Non-pigmented ciliary epithelial cell (primary cell): ENCODE results near the gene LRP5.

ENCODE experiments used
- DNase-seq: peaks from one replicate; pipeline ENCODE4 v3.0.0-alpha.2; 2010; ENCODE audit warnings: low read depth

The LRP5 gene

DNA sequence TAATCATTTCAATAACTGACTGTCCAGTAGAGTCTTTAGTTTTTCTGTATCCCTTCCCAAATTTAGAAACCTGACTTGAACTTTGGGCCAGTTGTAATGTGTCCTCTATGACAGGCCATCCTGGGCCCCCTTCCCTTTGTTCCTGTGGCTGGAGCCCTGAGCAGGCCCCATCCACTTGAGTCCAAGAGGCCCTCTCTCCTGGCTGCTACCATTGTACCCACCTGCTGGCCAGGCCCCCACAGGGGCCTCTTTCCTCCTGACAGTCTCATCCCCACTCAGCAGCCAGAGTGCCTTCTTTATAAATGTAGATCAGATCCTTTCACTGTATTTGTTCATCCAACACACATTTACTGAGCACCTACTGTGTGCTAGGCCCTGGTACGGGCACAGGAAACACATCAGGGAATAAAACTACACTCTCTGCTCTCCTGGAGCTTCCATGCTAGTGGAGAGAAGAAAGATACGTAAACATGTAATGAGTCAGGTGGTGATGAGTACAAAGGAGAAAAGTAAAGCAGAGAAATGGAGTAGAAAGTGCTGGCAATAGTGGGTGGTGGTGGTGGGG lies 2.7 kb upstream of the LRP5 start:
- no peak for DNase-seq

DNA sequence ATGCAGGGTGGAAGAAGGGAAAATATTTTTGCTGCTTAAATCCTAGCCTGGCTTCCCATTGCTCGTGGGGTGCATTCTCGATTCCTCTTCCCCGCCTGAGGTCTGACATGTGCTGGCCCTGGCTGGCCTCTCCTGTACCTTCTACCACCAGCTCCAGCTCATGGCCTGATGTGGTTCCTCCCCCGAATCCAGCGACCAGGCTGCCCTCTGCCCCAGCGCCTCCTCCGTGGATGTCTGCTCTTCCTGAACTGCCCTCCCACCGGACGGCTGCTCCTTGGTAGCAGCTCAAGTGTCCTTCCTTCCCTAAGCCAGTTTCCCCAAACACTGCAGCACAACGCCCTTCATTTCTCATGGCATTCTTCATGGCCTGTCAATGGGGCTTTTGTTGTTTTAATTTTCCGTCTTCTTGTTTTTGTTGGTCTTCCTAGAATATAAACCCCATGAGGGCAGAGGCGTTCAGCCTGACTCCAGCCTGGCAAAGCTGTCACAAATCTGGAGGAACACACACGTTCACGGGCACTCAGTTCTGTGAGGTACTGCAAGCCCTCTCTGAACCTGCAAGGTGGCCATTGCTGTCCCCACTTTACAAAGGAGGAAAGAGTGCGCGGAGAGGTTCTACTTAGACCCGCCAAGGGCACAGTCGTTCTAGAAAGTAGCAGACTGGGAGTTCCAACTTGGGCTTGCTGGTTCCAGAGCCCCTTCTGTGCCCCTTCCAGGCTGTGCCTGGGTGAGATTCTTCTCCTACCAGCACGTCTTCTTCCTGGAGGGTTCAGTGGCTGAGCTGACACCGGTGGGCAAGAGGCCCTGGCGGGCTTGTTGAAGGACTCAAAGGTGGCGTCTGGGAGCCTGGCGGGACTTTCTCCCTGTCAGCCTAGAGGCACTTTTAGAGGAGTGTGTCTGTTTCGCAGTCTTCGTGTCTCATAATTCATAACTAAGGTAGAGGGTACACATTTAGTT lies 953 bp upstream of the LRP5 start:
- DNase-seq = no peak

DNA sequence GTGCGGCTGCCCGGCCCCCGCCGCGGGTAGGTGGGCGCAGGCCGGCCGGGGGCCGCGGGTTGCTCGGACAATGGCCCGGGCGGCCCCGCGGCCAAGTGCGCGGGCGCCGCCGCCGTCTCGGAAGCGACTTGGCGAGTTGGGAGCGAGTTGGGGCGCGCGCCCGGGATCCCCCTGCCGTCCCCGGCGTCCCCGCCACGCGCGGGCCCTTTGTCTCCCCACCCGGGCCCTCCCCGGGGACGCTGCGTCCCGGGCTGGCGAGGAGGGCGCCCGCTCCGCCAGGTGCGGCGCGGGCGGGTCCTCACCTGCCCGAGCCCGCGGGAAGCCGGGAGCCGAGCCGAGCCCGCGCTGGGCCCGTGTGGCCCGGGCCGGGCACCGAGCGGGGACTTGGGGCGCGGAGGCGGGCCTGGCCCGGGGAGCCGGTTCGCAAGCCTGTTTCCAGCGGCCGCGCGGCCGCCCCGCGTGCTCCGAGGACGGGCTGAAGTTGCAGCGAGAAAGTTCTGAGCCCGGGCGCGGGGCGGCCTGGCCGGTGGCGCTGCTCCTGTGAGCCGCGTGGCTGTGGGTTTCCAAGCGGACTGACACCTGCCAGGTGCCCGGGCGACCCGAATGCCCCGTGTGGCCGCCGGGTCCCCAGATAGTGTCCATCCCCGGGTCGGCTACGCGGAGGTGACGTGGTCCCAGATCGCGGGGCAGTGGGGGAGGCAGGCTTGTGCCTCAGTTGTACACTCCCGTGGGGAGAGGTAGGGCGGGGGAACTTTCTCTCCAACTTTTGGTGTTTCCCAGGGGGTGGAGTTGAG lies 586 bp downstream of the LRP5 start:
- DNase-seq = no peak

DNA sequence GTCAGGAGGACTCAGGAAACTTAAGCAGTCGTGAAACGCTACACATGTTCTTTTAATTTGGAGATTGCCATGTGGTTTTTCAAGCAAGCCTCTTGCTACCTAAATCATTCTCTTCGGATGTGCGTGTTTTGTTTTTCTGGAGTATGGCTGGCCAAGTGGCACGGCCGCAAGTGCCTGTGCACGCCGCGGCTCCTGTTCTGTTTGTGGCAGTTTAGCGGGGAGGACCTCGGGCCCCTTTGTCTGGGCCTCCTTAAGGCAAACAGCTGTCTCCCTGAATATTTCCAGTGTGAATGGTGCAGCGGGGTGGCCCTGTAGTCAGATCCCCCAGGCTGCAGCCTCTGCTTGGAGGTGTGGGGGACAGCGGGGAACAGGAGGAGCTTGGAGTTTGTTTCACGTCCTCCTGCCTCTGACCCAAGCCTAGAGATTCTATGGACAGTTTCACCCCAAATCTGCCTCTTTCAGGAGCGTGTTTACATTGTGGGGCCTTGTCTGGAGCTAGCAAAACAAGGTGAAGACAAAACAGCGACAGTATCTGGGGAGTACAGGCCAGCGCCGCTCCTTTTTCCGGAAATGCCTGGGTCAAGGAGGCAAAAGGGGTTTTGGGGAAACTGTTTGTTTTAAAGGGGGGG lies 1.3 kb downstream of the LRP5 start:
- no peak for DNase-seq

DNA sequence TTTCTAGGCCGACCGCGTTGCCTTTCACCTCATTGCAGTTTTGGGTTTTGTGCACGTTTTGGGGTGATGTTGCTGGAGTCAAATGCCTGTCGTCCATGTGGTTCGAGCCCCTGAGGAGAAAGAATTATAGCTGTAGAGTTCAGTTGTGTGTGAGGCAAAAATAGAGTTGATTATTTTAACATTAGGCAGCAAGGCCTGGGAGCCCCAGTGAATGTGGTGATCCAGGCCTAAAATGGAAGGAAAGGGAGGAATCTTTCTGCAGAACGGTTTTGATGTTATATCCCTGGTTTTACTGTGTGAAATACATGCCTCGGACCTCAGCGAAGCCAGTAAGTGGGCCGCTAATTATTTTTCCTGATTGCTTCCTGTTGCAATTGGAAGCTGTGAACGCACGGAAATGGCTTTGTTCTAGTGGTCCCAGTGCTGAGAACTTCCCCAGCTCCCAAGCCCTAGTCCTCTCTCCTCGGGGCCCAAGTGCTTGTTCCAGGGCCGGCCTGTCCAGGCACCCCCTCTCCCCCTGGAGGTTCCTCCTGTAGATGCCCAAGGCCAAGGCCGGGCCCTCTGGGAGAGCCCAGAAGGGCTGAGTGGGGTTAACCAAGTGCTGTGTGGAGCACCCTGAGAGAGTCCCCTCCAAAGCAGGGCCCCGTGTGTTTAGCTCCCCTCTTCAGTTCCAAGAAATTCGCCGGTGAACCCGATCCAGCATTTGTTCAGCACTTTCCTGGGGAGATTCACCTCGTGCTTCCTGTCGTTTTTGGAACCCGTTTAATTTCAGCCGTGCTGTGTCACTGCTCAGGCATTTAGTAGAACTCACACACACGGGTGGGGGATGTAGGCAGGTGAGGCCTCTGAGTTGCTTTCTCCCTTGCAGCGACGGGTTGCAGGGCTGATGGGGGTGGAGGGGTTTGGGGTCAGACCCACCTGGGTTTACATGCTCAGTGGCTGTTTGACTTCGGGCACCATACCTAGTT lies 2.1 kb downstream of the LRP5 start:
- no peak for DNase-seq

DNA sequence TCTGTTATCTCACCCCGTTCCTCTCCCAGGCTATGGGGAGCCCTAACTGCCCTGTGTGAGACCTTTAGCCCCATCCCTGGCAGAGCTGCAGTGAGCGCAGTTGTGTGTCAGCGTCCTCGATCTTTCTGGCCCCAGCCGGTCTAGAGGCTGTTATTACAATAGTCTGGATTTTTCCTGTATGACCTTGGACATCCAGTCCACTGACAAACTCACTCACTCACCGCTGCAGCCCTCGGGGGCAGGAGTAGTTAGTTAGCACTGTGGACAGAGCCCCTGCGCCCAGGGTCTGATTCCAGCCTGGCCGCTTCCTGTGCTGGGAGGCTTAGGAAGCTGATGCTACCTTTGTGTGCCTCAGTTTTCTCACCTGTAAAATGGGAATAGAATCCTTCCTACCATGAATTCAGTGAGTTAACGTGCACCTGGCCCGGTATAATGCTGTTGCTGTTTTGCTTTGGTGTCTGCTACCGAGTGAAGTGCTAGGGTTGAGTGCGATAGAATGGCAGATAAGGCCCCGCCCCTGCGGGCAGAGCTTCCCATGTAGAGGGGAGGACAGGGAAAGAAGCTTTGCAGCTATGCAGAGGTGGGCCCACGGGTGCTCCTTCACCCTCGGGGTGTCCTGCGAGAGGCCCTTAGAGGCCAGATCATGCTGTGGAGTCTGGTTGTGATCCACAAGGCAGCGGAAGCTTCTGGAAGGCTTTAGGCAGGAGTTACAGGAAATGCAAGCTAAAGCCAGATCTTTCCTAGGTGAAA lies 3.0 kb downstream of the LRP5 start:
- DNase-seq = no peak

DNA sequence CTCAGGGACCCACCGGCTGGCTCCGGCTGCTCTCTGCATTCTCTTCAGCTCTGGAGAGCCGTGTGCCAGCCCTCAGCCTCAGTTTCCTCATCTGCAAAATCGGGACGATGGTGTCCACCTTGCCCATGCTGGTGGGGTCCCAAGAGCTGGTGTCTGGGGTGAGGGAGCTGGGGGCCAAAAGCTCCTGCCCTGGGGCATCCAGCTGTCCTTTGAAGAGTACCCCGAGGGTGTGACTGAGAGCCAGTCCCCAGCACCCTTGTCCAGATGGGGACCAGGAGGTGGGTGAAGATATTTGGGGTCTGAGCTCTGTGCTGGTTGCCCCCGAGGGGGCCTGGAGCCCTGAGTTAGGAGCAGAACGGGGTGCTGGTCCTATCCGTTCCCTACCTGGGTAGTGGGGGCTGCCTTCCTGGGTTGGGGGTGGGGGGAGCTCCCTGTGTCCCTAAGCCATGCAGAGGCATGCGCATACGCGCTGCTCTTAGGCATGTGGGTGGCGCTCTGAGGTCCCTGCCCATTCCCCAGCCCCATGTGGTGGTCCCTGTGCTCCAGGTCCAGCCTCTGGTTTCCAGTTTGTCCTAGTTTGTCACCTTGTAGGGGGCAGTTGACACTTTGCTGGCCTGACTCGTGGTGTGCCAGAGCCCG lies 4.9 kb downstream of the LRP5 start:
- DNase-seq = no peak

DNA sequence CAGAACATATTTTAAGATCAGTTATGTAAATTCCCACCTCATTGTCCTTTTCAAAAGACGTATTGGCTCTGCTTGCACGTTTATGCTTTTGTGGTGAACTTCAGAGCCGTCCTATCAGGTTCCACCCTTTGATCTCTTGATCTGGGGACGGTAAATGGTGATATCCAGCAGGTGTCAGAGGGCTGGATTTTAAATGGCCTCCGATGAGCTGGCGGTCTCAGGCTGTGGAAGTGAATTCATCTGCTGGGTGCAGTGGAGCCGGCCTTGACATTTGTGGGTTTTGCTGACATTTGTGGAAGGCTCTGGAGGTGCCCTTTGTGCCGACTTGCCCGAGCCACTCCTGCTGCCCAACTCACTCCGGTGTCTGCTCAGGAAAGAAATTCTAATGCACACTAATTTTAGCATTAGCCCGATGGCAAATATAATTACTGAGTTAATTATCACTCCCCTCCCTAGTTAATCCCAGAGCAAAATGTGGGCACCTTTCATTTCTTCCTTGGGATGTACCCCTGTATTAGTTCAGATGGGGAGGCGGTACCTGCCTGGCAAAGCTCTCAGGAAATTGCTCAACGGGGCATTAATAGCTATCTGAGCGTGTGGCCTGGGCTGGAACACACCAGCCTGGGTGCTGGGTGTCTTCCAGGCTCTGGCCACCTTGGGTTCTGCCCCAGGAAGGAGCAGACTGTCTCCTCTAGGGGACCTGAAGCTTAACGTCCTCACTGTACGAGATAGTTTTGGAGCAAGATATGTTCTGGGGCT lies 9.1 kb downstream of the LRP5 start:
- no peak for DNase-seq

DNA sequence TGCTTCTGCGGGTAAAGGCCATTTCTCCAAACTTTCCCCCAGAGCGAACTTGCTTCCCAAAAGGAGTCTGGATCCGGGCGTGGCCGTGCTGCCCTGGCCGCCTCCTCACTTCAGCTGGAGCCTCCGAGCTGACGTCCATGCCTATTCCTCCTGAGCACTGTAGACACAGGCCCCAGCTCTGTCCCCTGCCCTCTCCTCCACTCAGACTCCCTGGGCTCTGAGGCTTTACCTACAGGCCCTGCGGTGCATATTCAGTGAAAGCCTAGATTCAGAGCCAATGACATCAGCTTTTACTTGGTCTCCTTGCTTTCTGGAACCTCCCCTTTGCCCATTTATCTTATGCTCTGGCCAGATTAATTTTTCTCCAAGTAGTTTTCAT lies 9.7 kb downstream of the LRP5 start:
- no peak for DNase-seq

DNA sequence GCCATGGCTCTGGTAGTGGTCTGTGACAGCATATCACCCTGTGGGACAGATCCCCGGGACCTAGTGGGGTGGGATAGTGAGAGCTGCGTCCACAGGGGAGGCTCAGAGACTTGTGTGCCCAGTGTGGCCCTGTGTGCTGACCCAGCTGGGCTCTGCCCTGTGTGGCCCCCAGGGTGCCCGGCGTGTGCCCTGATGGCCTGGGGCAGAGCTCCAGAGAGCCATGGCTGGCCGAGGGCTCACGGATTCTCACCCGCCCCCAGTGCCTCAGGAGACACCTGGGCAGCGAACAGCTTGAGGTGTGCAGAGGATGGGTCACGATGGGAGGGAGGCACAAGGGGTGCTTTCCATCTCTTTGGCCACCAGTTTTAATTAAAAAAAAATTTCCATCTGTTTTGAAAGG lies 11.8 kb downstream of the LRP5 start:
- DNase-seq = no peak

DNA sequence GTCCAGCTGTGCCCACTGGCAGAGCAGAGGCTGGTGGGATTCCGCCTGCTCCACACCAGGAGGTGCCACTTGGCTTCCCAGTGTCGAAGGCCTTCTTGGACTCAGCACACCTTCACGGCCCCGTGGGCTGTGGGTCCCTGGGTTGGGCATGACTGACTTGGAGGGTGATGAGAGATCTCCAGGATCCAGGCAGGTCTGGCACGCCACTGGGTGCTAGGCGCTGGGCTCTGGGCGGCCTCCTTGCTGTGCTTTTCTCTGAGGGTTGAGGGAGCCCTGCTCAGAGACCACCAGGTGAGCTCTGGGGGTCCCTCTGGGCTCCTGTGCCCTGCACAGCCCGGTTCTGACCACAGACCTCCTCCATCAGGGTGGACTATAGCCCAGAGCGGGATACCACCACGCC lies 12.3 kb downstream of the LRP5 start:
- DNase-seq = no peak

DNA sequence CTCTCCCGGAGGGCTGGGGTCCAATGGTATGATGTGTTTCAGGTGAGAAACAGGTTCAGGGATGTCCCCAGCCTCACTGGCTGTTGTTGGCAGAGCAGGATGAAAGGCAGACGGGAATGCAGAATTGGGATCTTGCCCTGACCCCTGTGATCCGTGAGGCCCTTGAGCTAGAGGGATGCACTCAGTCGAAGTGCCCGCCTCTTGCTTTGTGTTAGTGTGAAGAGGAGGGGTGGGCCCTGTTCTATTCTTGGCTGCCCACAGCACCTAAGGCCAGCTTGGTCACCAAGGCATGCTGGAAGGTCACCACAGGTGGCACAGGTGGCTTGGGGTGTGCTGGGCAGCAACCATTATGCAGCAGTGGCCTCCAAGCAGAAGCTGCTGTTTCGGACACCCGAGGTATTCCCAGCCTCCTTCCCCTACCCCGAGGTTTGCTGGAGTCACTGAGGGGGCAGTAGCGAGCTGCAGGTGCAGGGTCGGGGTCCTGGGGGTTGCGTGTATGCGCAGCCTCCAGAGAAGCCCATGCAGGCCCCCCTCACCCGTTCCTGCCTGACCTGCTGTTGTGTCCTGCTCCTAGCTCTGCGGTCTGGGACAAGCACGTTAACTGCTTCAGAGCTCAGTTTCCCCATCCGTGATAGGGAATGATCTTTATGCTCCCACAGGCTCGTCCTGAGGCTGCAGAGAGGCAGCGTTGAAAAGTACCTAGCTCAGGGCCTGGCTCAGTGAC lies 13.0 kb downstream of the LRP5 start:
- DNase-seq = no peak

DNA sequence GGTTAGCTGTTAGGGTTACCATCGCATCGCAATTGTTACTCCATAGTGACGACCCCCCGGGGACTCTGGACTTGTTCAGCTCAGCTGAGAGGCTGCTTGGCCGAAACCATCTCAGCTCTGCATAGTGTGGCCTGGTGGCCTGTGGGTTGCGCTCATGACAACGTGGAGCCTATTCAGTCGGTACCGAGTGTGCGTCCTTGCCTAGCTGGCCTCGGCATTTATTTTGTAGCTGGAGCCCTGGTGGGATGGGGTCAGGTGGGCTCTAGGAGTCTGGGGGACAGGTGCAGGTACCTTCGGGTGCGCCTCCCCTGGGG lies 13.5 kb downstream of the LRP5 start:
- no peak for DNase-seq

DNA sequence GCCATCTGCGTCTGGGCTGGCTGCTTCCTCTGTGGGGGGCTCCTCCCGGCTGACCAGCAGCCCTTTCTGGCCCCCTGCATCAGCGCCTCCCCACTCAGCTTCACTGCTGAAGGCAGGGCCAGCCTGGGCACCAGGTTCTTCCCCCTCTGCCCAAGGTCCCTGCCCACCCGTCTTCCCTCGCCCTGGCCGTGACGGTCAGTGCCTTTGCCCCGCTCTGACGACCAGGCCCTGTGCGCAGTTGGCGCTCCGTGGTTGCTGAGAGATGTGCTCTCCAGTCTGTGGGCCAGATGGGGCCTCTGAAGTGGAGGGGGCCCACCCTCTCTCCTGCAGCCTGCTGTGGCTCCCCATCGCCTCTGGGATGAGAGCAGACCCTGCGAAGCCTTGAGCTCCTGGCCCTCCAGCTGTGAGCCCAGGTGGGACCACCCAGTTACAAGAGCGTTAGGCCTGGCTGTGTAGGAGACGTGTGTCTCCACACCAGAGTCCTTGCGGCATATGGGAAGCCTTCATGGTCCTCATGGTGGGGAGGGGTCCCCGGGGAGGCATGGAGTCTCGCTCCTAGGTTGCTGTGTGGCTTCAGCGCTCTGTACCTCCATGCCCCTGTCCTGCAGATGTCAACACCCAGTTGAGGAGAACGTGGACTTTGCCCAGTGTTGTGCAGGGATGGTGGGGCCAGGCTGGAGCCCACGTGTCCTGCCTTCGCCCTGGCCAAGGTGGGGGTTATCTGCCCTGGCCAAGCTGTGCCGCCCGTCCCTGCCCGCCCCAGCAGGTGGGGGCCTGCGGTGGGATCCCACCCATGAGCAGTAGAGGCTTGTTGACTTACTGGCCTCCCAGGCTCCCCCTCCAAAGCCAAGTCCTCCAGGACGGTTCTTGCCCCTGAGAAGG lies 14.2 kb downstream of the LRP5 start:
- no peak for DNase-seq

DNA sequence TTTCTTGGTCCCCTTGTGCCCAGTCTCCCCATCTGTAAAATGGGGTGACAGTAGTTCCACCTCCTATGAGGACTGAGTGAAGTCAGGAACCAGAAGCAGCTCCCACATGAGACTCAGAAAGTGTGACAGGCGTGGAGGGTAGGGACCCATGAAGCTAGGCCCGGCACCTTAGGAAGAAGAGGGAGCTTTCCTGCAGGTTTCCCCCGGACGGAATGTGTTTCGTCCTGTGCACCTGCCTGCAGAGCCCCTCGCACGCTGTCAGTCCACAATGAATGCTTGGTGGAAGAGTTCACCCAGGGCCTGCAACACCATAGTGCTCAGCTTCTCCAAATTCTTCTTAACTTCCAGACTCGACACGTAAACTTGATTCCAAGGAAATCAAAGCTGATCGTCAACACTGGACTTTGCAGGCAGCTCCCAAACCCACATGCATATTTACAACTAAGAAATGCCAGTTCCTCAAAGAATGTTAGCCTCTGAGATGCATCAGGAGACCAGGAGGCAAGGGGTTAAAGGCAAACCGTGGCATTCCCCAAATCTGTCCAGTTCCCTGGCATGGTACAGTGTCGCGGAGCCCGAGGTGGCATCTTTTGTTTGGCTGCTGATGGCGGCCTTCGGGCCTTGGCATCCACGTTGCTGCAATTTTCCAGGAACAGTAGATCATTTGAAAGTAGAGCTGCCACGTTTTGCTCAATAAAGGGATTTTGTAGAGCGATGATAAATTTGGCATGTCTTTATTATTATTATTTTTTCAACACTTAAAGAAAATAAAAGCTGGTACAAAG lies 15.4 kb downstream of the LRP5 start:
- no peak for DNase-seq

DNA sequence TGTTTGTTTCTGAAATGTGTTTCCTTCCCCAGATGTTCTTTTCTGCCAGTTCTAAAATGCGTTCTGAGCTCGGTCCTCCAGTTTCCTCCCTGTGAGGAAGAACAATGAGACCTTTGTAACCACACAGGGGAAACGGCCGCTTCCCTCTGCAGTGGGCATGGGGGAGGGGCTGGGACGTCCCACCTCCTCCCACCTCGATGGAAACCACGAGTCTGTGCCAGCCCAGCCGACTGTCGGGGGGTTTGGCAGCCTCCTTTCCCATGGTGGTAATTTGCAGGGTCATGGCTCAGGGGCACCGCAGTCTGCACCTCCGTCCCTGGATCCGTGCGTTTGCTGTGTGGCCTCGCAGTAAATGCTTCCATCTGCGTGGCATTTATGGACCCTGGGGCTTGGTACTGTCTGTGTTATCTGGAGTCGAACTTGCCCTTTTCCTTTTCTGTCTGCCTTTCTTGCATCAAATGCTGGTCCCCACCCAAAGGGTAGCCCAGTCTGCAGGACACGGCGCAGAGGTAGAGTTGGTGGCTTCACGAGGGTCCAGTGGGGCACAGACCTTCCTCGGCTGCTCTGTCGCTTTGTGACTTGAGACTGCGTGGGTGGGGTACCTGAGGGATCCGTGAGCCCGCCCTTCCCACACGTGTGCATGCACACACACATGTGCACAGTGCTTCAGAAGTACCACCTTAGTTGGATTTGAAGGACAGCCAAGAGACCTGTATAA lies 16.1 kb downstream of the LRP5 start:
- DNase-seq = no peak
